Measurements from ENCODE around the gene CASK. TPM values are rescaled to one million over a fixed set of nuclear protein-coding genes. Genes with fewer than 3 reads are reported as not detected.

CASK gene
- total RNA-seq, 1 donor from 2014 or later: 43.0 TPM

Other genes with a start within 250 kb of the CASK start
- not detected in 2 replicates for gene GPR34, start 234.6 kb downstream of the CASK start, total RNA-seq
- not detected in 2 replicates for gene GPR82, start 199.4 kb downstream of the CASK start, total RNA-seq